Suppressor macrophage treated with lipopolysaccharide for 4 hours (primary cell): ENCODE data around the gene CALU.

Experiments used
- DNase-seq: peaks from one replicate; pipeline ENCODE4 v3.0.0-alpha.2; 2020

CALU gene

DNA sequence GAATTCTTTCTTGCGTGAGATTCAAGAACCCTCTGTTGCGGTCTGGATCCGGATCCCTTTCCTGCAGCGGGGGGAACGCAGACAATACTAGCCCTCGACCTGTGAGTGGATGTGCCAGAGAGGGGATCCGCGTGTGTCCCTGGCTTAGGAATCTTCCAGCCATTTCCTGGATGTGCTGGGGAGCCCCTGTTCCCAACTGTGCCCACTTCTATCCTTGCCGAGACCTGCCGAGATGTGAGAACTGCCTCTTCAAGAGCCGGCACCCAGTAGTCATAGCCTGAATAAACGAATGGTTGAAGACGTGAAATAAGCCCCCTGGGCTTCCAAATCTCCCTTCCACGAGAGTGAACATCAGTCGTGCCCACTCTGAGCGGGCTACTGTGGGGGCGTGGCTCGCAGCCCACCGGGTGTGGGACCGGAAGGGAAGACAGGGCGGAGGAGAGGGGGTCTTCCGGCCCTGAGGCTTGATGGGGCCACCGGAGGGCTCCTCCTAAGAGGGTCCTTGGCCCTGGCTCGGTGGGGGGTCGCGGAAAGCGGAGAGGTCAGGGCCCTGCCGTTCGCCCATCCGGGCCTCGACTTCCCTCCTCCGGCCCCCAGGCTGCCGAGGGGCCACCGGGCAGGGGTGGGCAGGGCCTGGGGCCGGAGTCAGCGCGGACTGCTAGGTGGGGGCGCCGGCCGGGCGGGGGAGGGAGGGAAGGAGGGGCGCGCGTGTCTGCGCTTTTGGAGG lies 51.3 kb downstream of the CALU start:
- DNase-seq: no peak

DNA sequence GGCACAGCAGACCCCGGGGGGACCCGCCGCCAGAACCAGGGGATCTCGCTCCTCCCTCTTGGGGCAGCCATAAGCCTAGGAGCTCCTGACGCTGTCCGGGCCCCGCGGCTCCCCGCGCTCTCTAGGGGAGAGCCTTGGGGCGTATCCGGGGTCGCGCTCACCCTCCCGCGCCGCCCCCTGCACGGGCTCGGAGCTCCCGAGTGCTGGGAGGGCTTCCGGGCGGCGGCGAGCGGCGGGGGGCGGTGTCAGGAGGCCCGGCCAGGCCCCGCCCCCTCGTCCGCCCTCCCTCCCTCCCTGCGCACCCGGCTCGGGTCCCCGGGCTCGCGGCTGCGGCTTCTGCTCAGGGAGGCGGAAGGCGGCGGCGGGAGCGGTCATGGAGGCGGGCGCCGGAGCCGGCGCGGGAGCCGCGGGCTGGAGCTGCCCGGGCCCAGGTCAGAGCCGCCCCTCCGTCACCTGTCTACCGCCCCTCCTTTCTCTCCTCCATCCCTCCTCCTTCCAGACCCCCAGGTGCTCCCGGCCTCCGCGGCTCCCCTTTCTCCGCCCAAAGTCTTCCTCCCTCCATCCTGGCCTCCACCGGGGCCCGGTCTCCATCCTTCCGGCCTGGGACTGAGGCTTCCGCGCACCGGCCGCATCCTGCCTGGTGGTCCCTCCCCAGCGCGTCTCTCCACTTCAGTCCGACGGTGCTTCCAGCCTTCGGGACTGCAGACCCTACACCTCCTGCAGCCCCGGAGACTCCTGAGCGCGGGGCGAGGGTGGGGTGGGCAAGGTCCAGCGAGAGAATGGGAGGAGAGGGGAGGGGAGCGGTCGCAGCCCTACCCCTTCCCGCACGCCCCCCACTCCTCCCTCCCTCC lies 52.2 kb downstream of the CALU start, which contains the start of gene CCDC136:
Gene CCDC136 (plus strand): TSS at position 848 of the 851 bp plus-strand sequence. CDS start 444 bp downstream, outside the sequence.
- peak; percentile 70 for DNase-seq

DNA sequence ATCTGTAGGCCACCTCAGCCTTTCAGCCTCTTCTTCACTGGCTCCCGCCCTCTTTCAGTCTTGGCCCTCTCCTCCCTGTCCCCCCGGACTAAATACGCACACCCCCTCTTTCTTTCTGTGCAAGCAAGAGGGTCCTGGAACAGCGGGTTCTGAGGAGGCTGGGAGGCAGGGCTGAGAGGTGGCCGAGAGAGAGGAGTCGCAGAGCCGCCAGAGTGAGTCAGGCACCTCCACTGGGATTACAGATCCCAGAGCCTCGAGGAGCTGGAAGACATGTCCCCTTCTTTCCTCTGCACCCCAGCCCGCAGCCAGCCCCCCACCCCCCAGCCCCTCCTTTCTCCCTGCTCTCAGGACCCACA lies 52.8 kb downstream of the CALU start:
- no peak for DNase-seq

DNA sequence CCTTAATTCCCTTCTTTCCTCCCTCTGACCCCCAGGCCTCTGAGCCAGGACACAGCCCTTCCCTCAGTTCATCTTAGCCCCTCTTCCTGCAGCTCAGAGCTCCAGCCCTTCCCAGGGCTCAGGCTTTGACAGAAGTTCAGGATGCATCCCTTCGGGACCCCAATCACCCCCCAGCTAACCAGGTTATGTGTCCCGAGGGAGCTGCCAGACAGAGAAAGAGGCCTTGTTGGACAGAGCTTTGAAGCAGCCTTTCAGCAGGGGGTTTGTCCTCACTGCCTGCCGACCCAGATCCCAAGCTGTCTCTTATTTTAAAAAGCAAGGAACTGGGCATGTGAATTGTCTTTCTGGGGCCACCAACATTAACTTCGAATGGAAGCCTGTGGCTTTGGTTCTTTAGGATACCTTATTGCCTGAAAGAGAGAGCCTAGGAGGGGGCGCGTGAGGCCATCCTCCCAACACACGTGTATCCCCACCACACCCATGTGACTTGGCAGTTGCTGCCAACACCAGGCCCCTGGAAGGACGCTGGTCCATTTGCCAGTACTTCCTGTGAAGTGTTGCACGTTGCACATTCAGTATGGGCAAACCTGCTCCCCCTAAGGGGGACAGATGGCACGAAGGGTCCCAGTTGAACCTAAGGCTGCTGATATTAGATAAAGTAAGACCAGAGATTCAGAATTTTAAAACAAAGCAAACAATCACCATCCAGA lies 53.5 kb downstream of the CALU start:
- DNase-seq: no peak

DNA sequence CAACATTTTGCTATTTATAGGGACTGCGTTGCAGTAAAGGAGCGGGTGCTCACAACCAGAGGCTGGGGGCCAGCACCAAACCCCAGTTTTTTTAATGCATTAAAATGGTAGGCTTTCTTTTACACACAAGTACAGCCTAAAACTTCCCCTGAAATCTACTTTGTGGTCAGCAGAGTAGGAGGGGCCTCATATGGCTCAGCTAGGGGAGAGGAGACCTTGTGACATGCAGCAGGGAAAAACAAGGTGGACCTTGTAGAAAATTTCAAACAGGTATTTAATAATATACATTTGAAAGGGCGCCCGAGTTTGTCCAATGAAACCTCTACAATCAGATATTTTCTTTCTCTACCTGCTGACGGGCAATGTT lies 54.0 kb downstream of the CALU start:
- DNase-seq: no peak

DNA sequence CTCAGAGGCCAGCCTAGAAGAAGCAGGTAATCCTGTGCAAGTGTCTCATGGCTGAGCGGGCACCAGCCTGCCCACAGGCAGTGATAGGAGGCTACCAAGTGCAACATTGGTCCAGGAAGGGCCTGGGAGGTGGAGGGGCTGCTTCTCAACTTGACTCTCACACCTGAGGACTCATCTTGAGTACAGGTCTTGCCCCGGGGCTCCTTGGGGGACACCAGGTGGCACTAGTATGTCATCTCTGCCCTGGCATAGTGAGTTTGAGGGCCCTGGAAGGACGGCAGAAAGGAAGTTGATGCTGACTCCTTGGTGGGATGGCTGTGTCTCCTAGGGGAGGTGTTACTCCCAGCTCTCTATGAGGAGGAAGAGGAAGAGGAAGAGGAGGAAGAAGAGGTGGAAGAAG lies 54.9 kb downstream of the CALU start:
- DNase-seq: no peak

DNA sequence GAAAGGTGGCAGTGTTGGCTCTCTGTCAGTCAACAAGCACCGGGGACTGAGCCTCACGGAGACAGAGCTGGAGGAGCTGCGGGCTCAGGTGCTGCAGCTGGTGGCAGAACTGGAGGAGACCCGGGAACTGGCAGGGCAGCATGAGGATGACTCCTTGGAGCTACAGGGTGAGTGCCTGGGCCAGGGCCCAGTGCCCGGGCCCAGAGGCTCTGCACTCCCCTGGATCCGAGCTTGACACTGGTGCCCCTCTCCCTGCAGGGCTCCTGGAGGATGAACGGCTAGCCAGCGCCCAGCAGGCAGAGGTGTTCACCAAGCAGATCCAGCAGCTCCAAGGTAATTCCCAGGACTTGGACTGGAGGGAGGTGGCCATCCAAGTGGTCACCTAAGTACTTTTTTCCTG lies 55.3 kb downstream of the CALU start:
- no peak for DNase-seq

DNA sequence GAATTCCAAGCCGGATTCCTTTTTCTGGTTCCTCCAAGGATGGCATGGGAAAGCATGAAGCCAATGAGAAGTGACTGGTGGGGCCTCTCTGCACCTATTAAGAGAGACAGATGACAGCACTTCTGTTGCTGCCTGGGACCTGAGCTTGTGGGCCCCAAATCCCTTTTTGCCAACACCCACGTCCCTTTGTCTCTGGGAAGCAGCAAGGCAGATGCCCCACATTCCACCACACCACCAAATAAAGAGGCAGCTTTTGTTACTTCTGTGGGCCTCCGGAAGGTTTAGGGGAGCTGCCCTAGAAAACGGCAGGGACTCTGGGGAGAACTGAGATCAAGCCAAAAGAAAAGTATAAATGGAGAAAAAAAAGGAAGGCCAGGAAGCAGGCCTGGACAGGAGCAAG lies 56.0 kb downstream of the CALU start:
- no peak for DNase-seq

DNA sequence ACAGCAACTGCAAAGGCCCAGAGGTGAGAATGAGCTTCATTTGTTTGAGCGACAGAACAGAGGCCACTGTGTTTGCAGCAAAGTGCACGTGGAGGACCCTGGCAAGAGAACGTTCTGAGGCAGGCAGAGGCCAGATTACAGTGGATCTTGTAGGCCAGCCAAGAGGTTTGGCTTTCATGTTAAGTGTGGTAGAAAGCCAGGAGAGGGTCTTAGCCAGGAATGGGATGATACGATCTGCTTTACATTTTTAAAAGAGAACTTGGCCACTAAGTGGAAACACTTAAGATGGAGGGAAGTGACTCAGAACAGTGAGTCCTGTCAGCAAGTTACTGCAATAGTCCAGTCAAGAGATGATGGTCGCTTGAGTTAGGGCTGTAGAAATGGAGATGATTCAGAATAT lies 57.2 kb downstream of the CALU start:
- DNase-seq: peak; percentile 27

DNA sequence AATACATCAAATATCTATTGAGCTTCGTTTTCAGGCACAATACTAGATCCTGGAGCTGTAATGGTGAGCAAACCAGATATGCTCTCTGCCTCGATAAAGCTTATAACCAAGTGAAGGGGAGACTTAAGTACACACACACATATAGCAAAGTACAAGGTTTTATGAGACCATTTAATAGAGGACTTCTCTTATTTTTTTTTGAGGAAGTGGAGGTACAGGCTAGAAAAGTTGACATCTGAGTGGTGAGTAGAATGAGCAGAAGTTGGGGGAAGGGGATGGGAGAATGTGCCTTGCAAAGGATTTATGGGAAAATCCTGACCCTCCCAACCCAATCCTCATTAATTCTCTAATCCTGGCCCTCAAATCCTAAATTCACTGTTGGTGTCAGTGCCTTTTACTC lies 60.3 kb downstream of the CALU start:
- peak; percentile 18 for DNase-seq

DNA sequence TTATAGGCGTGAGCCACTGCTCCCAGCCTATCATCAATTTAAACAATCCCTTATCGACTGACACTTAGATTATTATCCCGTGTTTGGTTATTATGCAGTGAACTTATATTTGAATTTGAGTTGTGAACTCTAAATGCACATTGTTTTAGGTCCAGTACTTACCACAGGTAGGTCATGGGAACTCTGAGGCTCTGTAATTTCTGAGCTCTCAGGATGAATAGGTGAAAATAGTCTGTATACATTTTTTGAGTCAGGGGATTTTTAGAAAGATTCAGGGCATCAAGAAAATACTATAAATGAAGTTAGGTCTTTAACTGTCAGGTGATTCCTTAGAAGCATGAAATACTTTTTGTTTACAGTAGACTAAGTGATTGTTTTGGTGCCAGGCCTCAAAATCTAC lies 61.4 kb downstream of the CALU start:
- DNase-seq: no peak

DNA sequence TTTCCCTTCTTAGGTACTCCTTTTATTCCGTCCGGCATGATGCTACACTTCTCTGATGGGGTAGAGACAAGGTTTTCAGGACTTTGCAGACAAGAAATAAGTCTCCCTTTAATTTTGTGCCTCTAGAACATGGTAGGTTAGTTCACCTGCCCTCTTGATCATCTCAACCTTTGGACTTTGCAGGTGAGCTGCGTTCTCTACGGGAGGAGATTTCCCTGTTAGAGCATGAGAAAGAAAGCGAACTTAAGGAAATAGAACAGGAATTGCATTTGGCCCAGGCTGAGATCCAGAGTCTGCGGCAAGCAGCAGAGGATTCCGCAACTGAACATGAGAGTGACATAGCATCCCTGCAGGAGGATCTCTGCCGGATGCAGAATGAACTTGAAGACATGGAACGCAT lies 61.8 kb downstream of the CALU start:
- no peak for DNase-seq

DNA sequence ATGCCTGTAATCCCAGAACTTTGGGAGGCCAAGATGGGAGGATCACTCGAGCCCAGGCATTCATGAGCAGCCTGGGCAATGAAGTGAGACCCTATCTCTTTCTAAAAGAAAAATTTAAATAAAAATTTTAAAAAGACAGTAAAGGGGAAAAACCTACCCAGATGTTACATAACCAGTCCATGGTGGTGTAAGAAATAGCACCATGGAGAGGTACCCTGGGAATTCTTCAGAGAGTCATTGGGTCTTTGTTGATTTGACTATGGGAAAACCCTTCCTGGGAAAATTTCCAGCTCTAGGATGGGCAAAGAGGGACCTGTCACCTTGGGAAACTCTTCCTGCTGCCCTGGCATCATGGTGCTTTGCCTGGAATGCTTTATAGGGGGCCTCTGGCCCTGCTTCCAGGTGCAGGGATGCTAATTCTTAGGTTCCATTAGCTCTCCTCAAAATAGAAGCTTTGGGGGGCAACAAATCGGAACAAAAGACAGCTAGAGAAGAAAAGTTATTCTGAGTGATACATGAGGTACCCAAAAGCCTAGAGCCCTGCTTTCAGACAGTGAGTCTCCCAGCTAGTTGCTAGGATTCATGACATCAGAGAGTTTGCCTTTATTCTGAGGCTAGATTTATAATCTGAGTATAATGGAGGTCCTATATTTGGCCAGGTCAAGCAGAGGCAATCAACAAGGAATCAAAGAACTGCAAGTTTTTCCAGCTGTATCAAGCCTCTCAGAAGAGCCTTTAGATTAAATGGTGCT lies 62.7 kb downstream of the CALU start:
- no peak for DNase-seq

DNA sequence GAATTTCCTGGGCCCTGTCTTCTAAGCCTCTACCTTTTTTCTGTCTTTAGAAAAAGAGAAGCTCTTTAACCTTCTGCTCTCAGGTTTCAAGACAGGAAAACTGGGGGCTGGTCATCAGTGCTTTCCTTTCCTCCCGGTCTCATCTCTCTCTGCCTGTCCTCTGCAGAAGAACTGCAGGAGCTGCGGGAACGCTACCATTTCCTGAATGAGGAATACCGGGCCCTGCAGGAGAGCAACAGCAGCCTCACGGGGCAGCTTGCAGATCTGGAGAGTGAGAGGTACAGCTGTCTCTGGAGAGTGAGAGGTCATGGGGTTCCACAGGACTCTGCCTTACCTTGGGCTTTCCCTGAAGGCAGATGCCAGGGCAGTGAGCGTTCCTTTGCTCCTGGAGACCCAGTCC lies 65.3 kb downstream of the CALU start:
- DNase-seq: no peak

DNA sequence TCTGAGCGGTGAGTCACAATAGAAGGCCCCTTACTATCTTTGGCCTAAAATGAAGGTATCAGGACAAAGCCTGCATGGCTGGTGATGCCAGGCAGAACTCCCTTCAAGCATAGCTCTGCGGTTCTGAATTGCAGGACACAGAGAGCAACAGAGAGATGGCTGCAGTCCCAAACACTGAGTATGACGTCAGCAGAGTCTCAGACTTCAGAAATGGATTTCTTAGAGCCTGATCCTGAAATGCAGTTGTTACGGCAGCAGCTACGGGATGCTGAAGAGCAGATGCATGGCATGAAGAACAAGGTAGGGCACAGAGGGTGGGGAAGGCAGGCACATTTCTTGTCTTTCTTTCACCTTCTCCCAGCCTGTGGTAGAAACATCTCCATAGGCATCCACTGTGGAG lies 66.1 kb downstream of the CALU start:
- DNase-seq: no peak

DNA sequence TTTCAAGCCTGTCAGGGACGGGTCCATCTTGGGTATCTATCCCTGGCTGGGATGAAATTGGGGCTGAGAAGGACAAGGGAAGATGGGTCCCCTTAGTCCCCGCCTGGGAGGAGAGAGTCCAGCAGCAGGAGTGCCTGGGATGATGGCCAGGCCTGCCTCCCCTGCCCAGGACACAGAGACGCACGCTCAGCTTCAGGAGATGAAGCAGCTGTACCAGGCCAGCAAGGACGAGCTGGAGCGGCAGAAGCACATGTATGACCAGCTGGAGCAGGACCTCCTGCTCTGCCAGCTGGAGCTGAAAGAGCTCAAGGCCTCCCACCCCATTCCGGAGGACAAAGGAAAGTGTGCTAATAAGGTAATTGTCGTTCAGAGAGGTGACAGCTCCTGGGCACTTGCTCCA lies 68.0 kb downstream of the CALU start:
- DNase-seq: no peak

DNA sequence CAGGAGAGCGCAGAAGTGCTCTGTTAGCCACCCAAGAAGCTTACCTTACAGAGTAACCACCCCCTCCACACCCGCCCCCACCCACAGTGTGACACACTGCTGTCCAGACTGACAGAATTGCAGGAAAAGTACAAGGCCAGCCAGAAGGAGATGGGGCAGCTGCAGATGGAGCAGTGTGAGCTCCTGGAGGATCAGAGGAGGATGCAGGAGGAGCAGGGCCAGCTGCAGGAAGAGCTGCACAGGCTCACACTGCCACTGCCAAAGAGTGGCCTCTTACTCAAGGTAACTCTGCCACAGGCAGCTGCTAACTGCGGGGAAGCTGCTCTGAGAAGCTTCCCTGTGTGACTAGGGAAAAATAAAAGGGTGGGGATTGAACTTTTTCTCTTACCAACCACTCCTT lies 70.2 kb downstream of the CALU start:
- no peak for DNase-seq

DNA sequence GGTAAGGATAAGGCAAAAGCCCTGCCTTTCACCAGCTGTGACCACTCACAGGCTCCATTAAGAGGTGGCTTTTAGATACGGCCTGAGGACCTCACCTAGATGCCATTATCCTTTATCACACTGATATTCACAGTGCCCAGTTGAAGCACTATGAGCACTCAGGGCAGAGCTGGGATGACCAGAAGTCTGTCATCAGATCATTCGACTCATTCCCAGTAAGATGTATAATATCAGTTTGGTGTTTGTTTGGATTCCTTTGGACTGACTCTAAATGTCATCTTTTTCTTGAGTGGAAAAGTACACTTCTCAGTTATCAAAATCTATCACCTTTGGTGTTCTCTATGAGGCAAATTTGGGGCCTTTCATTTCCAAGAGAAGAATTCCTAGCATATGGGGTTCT lies 71.3 kb downstream of the CALU start:
- DNase-seq: no peak

DNA sequence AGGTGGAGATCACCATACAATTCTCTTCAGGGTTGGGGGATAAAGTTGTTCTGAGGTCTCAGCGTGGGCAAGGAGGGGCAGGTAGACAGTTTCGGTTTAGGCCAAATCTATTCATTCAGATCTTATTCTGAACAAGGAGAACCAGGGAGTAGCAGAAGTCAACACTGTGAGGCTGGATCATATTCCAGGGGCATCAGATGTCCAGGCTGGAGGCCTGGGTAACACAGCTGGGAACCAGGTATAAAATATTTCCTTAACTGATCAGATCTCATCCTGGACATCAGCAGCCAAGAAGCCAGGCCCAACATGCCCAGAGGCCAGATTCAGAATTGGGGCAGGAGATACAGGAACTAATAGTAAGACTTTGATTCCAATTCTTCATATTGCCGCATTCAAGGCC lies 71.8 kb downstream of the CALU start:
- no peak for DNase-seq

DNA sequence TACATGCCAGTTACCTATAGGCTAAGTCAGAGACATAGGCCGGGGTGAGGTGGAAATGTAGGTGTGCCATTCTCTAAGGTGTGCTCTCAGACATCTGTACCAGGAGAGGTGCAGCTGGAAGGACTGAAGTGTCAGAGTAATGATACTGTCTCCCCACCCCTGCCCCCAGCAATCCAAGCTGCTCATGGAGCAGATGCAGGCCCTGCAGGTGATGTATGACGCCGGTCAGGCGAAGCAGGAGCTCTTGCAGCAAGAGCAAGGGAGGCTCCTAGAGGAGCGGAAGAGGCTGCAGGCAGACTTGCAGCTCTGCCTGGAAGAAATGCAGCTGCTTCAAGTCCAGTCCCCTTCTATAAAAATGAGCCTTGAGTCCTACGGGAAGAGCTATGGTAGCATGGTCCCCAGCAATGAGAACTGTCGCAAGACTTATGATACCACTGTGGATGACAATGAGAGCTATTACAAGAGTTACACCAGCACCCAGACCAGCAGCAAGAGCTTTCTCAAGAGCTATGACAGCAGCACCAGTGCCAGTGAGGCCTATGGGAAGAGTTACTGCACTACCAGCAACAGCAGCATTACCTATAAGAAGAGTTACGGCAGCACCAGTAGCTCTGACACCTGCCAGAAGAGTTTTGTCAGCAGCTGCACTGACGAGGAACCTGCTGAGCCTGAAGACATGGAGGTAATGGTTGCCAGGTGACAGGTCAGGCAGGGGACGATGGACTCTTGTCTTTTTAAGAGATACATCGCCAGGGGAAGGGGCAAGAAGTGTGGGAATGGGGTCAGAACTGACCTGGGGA lies 72.7 kb downstream of the CALU start:
- no peak for DNase-seq

DNA sequence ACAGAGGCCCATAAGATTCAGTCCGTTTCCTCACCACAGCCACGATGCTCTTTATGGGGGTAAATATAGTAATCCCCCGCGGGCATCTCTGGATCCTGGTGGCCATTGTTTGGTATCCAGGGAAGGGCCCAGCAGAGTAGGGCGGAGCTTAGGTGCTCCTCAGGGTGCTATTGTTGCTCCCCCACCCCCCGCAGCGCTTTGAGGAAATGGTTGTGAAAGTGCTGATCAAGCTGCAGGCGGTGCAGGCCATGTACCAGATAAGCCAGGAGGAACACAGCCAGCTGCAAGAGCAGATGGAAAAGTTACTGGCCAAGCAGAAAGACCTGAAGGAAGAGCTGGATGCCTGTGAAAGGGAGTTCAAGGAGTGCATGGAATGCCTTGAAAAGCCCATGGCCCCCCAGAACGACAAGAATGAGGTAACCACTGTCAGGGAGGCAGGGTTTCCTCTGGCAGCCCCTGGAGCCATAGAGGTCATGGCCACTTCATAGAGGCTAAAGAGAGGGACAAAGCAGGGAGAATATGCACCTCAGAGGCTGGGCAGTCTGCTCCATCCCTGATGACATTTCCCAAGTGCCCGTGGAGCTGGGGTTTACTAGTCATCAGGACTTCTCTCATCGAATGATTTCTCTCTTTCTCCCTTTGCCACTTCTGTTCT lies 73.5 kb downstream of the CALU start:
- DNase-seq: peak; percentile 46

DNA sequence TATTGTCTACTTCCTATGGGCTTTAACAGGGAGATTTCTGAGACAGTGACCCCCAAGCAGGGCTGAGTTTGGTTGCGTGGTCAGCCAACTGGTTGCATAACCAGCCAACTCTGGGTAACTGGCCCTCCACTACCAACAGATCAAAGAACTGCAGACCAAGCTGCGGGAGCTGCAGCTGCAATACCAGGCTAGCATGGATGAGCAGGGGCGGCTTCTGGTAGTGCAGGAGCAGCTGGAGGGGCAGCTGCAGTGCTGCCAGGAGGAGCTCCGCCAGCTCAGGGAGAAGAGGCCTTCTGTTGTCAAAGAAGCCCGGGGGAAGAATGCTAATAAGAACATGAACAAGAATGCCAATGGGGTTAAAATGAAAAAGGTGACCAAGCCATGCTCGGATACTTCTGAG lies 75.3 kb downstream of the CALU start:
- DNase-seq: no peak
